PC-9 (cell line): Measurements from ENCODE around the gene MACROD2. TPM values are rescaled to one million over a fixed set of nuclear protein-coding genes. Genes with fewer than 3 reads are reported as not detected.

Experiments
- BruUV-seq: library from RNA; stranded (reverse); fragments of 400-500 nt; replicated peaks from 2 replicates; lab custom pipeline; 2021; lab: Mats Ljungman, UMichigan
- CTCF ChIA-PET: fragments of 300-600 bp; sonication (Branson Sonifier 250); formaldehyde crosslinking; loops from one replicate; lab custom pipeline; 2022; ENCODE audit warnings: antibody characterized with exemption; lab: Charles Lee
- POLR2A ChIA-PET: fragments of 300-600 bp; sonication (Branson Sonifier 250); formaldehyde crosslinking; loops from one replicate; lab custom pipeline; 2022; ENCODE audit warnings: antibody characterized with exemption; ENCODE audit not compliant: unreplicated experiment; lab: Charles Lee
- DNase-seq, 2 experiments: peaks; one replicate each; pipeline versions ENCODE4 v3.0.0 to v3.0.0-alpha.2; 2015 to 2022; ENCODE audit warnings: mixed read lengths in 1 of 2
- H2AFZ ChIP-seq: fragments of 200-600 bp; sonication (generic); 2 replicates; pipeline ENCODE4 v1.8.1; 2017; ENCODE audit warnings: antibody characterized with exemption
- H3F3A ChIP-seq: fragments of 200-600 bp; sonication (generic); 2 replicates; pipeline ENCODE4 v1.8.1; 2017; ENCODE audit warnings: antibody characterized with exemption, mild to moderate bottlenecking, low read depth; ENCODE audit not compliant: insufficient read depth
- H3K27ac ChIP-seq: fragments of 200-600 bp; sonication (generic); 2 replicates; pipeline ENCODE4 v1.6.1; 2016; ENCODE audit warnings: mixed run types
- H3K27me3 ChIP-seq: fragments of 200-600 bp; sonication (generic); 2 replicates; pipeline ENCODE4 v1.6.1; 2016; ENCODE audit warnings: low read depth, mixed run types; ENCODE audit not compliant: insufficient read depth
- H3K36me3 ChIP-seq: fragments of 200-600 bp; sonication (generic); 2 replicates; pipeline ENCODE4 v1.6.1; 2016; ENCODE audit warnings: low read depth, mixed run types
- H3K4me1 ChIP-seq: fragments of 200-600 bp; sonication (generic); replicated peaks from 2 replicates; pipeline ENCODE4 v1.6.1; 2016; ENCODE audit warnings: mixed run types; ENCODE audit not compliant: insufficient read depth
- H3K4me2 ChIP-seq: fragments of 200-600 bp; sonication (generic); 2 replicates; pipeline ENCODE4 v1.6.1; 2017; ENCODE audit warnings: mixed run types
- H3K4me3 ChIP-seq: fragments of 200-600 bp; sonication (generic); 2 replicates; pipeline ENCODE4 v1.6.1; 2016; ENCODE audit warnings: mixed run types
- H3K79me2 ChIP-seq: fragments of 200-600 bp; sonication (generic); 2 replicates; pipeline ENCODE4 v1.6.1; 2017; ENCODE audit warnings: low read depth, mixed run types
- H3K9me2 ChIP-seq: fragments of 200-600 bp; sonication (generic); 2 replicates; pipeline ENCODE4 v1.8.1; 2017; ENCODE audit warnings: mild to moderate bottlenecking; ENCODE audit not compliant: insufficient read depth
- H3K9me3 ChIP-seq: fragments of 200-600 bp; sonication (generic); 2 replicates; pipeline ENCODE4 v1.8.1; 2016; ENCODE audit warnings: low read depth; ENCODE audit not compliant: insufficient read depth
- H4K20me1 ChIP-seq: fragments of 200-600 bp; sonication (generic); 2 replicates; pipeline ENCODE4 v1.8.1; 2017; ENCODE audit not compliant: insufficient read depth
- CTCF ChIP-seq: fragments of 200-600 bp; sonication (generic); conservative IDR thresholded peaks from 2 replicates; pipeline ENCODE4 v1.6.1; 2017; ENCODE audit warnings: mixed run types, antibody characterized with exemption, mild to moderate bottlenecking, moderate library complexity
- EZH2 ChIP-seq: fragments of 200-600 bp; sonication (generic); IDR thresholded peaks from 2 replicates; pipeline ENCODE4 v1.8.0; 2017; ENCODE audit warnings: antibody characterized with exemption, low read depth
- intact Hi-C: fragments of 100-400 bp; cut with micrococcal nuclease; formaldehyde crosslinking; loops from one replicate; pipeline ENCODE4 v1.10.0; 2022; ENCODE audit not compliant: unreplicated experiment
- total RNA-seq: library from RNA; stranded (reverse); gene quantifications from 2 replicates; pipeline ENCODE4 v1.2.3, GENCODE V29; 2021

The MACROD2 gene
- total RNA-seq, 1 experiment from 2014 or later = 11.4 TPM

GRCh38 chr20:14677455-14677854 lies 682.1 kb downstream of the MACROD2 start:
- no TSS peak for BruUV-seq
- intact Hi-C loops = no loop called here
- no peaks in the 10 kb centered on the region for H3K36me3 ChIP-seq

GRCh38 chr20:14685183-14685582 lies 689.9 kb downstream of the MACROD2 start:
- intact Hi-C loops = no loop called here
- no TSS peak for BruUV-seq
- Histone ChIP-seq H3K9me2 (no peaks in the 10 kb centered on the region), H3K27me3 (no peaks in the 10 kb centered on the region), H3K4me2 (no peak overlapping the region), H3K9me3 (no peaks in the 10 kb centered on the region), H2AFZ (no peak overlapping the region), H3K4me1 (no peaks in the 10 kb centered on the region), H4K20me1 (no peaks in the 10 kb centered on the region), H3K36me3 (no peaks in the 10 kb centered on the region), H3K4me3 (no peak overlapping the region), H3K27ac (no peak overlapping the region), H3K79me2 (no peaks in the 10 kb centered on the region), H3F3A (no peaks in the 10 kb centered on the region)
- POLR2A ChIA-PET = no interaction called here
- no peak for DNase-seq
- TF ChIP-seq CTCF (no peak), EZH2 (no peak)
- CTCF ChIA-PET = no interaction called here

More at GRCh38 chr20:14677455-14677854, 682.1 kb downstream of the MACROD2 start:
- no peak overlapping the region for H3K4me3 ChIP-seq
- H3K9me2 ChIP-seq = no peaks in the 10 kb centered on the region
- H3K27me3 ChIP-seq = no peaks in the 10 kb centered on the region
- H3K79me2 ChIP-seq = no peaks in the 10 kb centered on the region
- H4K20me1 ChIP-seq = no peaks in the 10 kb centered on the region
- no peaks in the 10 kb centered on the region for H3K4me1 ChIP-seq
- no peak overlapping the region for H3K27ac ChIP-seq
- no peaks in the 10 kb centered on the region for H3F3A ChIP-seq
- H3K9me3 ChIP-seq = no peaks in the 10 kb centered on the region
- ChIA-PET CTCF (no interaction called here), POLR2A (interaction anchor here (0.8 kb wide), 1 partner anchor 35 kb away, joined by 3 read pairs; no protein-coding TSS in a partner anchor)
- TF ChIP-seq CTCF = no peak
- TF ChIP-seq EZH2 = no peak
- no peak overlapping the region for H2AFZ ChIP-seq
- DNase-seq = no peak
- H3K4me2 ChIP-seq = no peak overlapping the region

GRCh38 chr20:14687313-14687712 lies 692.0 kb downstream of the MACROD2 start:
- ChIA-PET POLR2A (no interaction called here), CTCF (no interaction called here)
- BruUV-seq = no TSS peak
- Histone ChIP-seq H3K4me1 (no peaks in the 10 kb centered on the region), H2AFZ (no peak overlapping the region), H3K27ac (no peak overlapping the region), H3K9me3 (no peaks in the 10 kb centered on the region), H3K79me2 (no peaks in the 10 kb centered on the region), H3K36me3 (no peaks in the 10 kb centered on the region), H4K20me1 (no peaks in the 10 kb centered on the region), H3K9me2 (no peaks in the 10 kb centered on the region), H3F3A (no peaks in the 10 kb centered on the region), H3K27me3 (no peaks in the 10 kb centered on the region), H3K4me2 (no peak overlapping the region), H3K4me3 (no peak overlapping the region)
- no peak for DNase-seq
- intact Hi-C loops = no loop called here
- no peak for TF ChIP-seq EZH2
- no peak for TF ChIP-seq CTCF
